Mesothelial cell of epicardium (in vitro differentiated cells): ENCODE data around the gene EZR. TPM values are rescaled to one million over a fixed set of nuclear protein-coding genes. Genes with fewer than 3 reads are reported as not detected.
"Not testable (repeated sequence)": the region's sequence is repeated elsewhere in the genome, so short reads cannot be mapped to it uniquely, and the experiment has no call there.

Source experiments
- DNase-seq, 2 experiments: peaks; one replicate each; pipeline ENCODE4 v3.0.0; 2021; ENCODE audit warnings: low spot score in 2 of 2; ENCODE audit not compliant: unreplicated experiment in 2 of 2
- H3K27ac Mint-ChIP-seq: 2 replicates; pipeline ENCODE4 v1.8.0; 2021; ENCODE audit warnings: mixed read lengths
- H3K27me3 Mint-ChIP-seq: 2 replicates; pipeline ENCODE4 v1.8.0; 2021; ENCODE audit warnings: low read depth, mixed read lengths
- H3K36me3 Mint-ChIP-seq: 2 replicates; pipeline ENCODE4 v1.8.0; 2021; ENCODE audit warnings: mixed read lengths
- H3K4me1 Mint-ChIP-seq: 2 replicates; pipeline ENCODE4 v1.8.0; 2021; ENCODE audit warnings: mixed read lengths
- H3K4me3 Mint-ChIP-seq: 2 replicates; pipeline ENCODE4 v1.8.0; 2021; ENCODE audit warnings: mild to moderate bottlenecking, moderate library complexity, mixed read lengths
- H3K9me3 Mint-ChIP-seq: 2 replicates; pipeline ENCODE4 v1.8.0; 2021; ENCODE audit warnings: mixed read lengths
- CTCF ChIP-seq: fragments of 200-600 bp; sonication (generic); IDR thresholded peaks from one replicate; pipeline ENCODE4 v1.5.0; 2021; ENCODE audit warnings: antibody characterized with exemption; ENCODE audit not compliant: unreplicated experiment
- total RNA-seq: library from RNA; stranded (reverse); gene quantifications from 3 replicates; pipeline ENCODE4 v1.2.1, GENCODE V29; 2021

The EZR gene
- total RNA-seq, 1 donor from 2014 or later = 195 TPM

- Mint-ChIP-seq H3K4me1 (peaks cover 22% of the 10 kb centered on the region), H3K27ac (peak overlapping the region; percentile 75), H3K4me3 (no peak overlapping the region), H3K36me3 (no peaks in the 10 kb centered on the region), H3K9me3 (no peaks in the 10 kb centered on the region), H3K27me3 (no peaks in the 10 kb centered on the region)
- no peak for TF ChIP-seq CTCF
- no peak for DNase-seq
These were observed 7.8 kb upstream of the EZR start for GRCh38 chr6:158826819-158827501.

GRCh38 chr6:158825951-158826306, 6.8 kb upstream of the EZR start:
- H3K36me3 Mint-ChIP-seq = no peaks in the 10 kb centered on the region
- no peaks in the 10 kb centered on the region for H3K9me3 Mint-ChIP-seq
- no peak for DNase-seq
- H3K27ac Mint-ChIP-seq = peak overlapping the region; percentile 85
- no peaks in the 10 kb centered on the region for H3K27me3 Mint-ChIP-seq
- TF ChIP-seq CTCF = no peak
- peaks cover 19% of the 10 kb centered on the region for H3K4me1 Mint-ChIP-seq
- peak overlapping the region; percentile 15 for H3K4me3 Mint-ChIP-seq

GRCh38 chr6:158825038-158825950, 6.1 kb upstream of the EZR start:
- Mint-ChIP-seq H3K9me3 (no peaks in the 10 kb centered on the region), H3K4me1 (peaks cover 19% of the 10 kb centered on the region), H3K4me3 (peak overlapping the region; percentile 15), H3K36me3 (no peaks in the 10 kb centered on the region), H3K27me3 (no peaks in the 10 kb centered on the region), H3K27ac (peak overlapping the region; percentile 85)
- DNase-seq = no peak
- no peak for TF ChIP-seq CTCF

GRCh38 chr6:158823616-158824015, 4.4 kb upstream of the EZR start:
- not testable (repeated sequence) for DNase-seq, H3K27me3 Mint-ChIP-seq, H3K27ac Mint-ChIP-seq, H3K4me3 Mint-ChIP-seq, H3K9me3 Mint-ChIP-seq, H3K36me3 Mint-ChIP-seq
- peaks cover 20% of the 10 kb centered on the region for H3K4me1 Mint-ChIP-seq

- H3K27ac Mint-ChIP-seq = peak overlapping the region; percentile 81
- DNase-seq = no peak
- peaks cover 2% of the 10 kb centered on the region for H3K36me3 Mint-ChIP-seq
- no peaks in the 10 kb centered on the region for H3K27me3 Mint-ChIP-seq
- H3K9me3 Mint-ChIP-seq = no peaks in the 10 kb centered on the region
- no peak for TF ChIP-seq CTCF
- peak overlapping the region; percentile 66 for H3K4me3 Mint-ChIP-seq
- peaks cover 26% of the 10 kb centered on the region for H3K4me1 Mint-ChIP-seq
These were observed 932 bp upstream of the EZR start for GRCh38 chr6:158819977-158820622.
